ENCODE measurements around the gene IDH3G.

The IDH3G gene

GRCh38 chrX:153784325-153784967, 9.7 kb downstream of the IDH3G start:
- DNase-seq, result no peak

DNA sequence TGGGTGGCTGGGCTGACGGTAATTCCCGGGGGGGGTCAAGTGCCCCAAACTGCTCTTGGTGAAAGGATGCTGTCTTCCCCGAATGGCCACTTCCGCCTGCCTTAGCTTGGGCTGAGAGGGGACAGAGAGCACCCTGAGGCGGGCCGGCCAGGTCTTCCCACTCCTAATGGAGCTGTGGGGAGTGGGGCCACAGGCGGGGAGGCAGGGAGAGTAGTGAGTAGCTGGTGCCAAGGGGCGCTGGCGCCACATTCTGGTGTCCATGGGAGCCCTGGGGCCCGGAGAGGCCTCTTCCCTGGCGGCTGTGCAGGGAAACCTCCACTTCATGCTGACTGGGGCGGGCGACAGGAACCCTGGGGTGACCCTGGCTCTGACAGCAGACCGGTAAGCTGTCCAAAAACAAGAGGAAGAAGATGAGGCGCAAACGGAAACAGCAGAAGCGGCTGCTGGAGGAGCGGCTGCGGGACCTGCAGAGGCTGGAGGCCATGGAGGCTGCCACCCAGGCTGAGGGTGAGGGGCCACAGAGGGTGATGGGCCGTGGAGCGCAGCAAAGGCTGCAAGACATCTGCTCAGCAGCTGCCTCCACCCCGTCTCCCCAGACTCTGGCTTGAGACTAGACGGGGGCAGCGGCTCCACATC, 10.7 kb downstream of the IDH3G start:
- DNase-seq, result no peak

GRCh38 chrX:153782871-153783270, 11.3 kb downstream of the IDH3G start:
- no peak for DNase-seq

- DNase-seq, result no peak
Measured at GRCh38 chrX:153782313-153782712, 11.9 kb downstream of the IDH3G start.

- DNase-seq, result no peak
Measured at GRCh38 chrX:153781428-153782047, 12.6 kb downstream of the IDH3G start.

- no peak for DNase-seq
Measured at GRCh38 chrX:153780678-153781427, 13.3 kb downstream of the IDH3G start, which contains the start of gene SRPK3. Gene SRPK3 (plus strand): TSS chrX:153781041. CDS start chrX:153781087, 46 bp downstream.

- DNase-seq, result no peak
Measured at GRCh38 chrX:153779891-153780677, 14.1 kb downstream of the IDH3G start.

- no peak for DNase-seq
Measured at GRCh38 chrX:153778684-153779101, 15.5 kb downstream of the IDH3G start.

DNA sequence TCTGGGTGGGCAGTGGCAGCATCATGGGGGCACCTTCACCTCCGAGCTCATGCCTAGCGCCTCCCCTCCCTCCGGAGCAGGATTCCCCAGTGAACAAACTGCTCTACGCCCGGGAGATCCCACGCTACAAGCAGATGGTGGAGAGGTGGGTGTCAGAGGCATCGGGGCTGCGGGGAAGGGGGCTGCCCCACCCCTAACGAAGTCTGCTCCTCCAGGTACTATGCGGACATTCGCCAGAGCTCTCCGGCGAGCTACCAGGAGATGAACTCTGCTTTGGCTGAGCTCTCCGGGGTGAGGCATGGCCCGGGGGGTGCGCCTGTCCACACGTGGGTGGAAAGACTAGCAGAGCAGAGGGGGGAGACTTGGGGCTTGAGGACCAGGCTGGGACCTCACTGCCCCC, 16.0 kb downstream of the IDH3G start:
- DNase-seq, result no peak

DNA sequence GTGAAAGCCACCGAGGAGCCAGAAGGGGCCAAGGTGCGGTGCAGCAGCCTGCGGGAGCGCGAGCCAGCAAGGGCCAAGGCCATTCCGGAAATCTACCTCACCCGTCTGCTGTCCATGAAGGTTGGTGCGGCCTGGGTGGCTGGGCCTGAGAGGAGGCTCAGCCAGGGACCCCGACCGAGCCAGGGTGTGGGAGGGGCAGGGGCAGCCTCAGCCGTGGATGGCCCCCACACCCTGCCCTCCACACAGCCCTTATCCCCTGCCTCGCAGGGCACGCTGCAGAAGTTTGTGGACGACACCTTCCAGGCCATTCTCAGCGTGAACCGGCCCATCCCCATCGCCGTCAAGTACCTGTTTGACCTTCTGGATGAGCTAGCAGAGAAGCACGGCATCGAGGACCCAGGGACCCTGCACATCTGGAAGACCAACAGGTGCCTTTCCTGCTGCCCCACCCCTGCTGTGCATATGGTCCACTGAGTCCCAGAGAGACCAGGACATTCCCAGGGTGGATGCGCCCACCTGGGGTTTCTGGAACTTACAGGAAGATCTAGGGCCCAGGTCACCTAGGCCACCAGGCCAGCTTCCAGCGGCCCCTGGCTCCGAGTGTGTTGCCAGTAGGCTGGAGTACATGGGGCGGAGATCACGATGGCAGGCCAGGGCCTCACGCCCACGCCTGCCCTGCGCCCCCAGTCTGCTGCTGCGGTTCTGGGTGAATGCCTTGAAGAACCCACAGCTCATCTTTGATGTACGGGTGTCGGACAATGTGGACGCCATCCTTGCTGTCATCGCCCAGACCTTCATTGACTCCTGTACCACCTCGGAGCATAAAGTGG, 16.7 kb downstream of the IDH3G start:
- DNase-seq, result no peak

DNA sequence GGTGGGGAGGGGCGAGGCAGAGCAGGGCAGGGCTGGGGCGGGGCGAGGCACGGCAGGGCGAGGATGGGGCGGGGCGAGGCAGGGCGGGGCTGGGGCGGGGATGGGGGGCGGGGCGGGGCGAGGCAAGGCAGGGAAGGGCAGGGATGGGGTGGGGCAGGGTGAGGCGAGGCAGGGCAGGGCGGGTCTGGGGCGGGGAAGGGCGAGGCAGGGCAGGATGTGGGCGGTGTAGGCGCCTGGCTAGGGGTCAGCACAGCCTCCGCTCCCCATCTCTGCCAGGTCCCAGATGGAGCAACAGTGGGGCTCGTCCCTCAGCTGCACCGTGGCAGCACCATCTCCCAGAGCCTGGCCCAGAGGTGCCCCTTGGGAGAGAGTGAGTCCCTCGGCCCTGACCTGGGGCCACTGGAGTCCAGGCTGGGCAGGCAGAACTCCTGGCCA, 17.5 kb downstream of the IDH3G start:
- no peak for DNase-seq

DNA sequence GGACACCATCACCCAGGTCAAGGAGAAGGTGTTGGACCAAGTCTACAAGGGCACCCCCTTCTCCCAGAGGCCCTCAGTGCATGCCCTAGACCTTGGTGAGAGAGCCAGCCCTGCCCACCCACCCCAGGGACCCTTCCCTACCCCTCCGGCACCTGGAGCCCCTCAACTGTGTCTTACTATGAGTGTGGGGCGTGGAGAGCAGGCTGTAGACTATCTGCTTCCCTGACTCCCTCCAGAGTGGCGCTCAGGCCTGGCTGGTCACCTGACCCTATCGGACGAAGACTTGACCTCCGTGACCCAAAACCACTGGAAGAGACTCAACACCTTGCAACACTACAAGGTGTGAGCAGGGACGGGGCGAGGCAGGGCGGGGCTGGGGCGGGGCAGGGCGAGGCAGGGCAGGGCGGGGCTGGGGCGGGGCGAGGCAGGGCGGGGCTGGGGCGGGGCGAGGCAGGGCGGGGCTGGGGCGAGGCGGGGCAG, 18.0 kb downstream of the IDH3G start:
- DNase-seq, result no peak

- no peak for DNase-seq
Measured at GRCh38 chrX:153775293-153776119, 18.7 kb downstream of the IDH3G start.

DNA sequence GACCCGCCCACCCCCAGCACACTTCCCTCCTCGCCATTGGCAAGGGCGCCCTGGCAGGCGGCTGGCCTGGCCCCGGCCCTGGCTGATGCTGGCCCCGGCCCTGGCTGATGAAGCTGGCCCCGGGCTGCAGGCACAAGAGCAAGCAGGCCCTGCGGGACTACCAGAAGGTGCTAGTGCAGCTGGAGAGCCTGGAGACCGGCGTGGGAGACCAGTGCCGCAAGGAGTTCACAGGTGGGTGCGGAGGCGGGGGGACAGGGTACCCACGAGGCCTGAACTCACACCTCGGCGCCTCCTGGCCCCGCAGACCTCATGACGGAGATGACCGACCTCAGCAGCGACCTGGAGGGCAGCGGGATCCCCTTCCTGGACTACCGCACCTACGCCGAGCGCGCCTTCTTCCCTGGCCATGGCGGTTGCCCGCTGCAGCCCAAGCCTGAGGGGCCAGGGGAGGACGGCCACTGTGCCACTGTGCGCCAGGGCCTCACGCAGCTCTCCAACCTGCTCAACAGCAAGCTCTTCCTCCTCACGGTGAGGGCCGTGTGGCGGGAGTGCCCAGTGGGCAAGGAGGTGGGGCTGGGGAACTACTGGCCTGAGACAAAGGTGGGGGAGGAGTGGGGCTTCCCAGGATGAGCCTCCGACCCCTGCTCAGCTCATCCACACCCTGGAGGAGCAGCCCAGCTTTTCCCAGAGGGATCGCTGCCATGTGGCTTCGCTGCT, 19.4 kb downstream of the IDH3G start:
- no peak for DNase-seq

- DNase-seq, result no peak
Measured at GRCh38 chrX:153773741-153774575, 20.2 kb downstream of the IDH3G start.

- no peak for DNase-seq
Measured at GRCh38 chrX:153773218-153773611, 21.0 kb downstream of the IDH3G start.

DNA sequence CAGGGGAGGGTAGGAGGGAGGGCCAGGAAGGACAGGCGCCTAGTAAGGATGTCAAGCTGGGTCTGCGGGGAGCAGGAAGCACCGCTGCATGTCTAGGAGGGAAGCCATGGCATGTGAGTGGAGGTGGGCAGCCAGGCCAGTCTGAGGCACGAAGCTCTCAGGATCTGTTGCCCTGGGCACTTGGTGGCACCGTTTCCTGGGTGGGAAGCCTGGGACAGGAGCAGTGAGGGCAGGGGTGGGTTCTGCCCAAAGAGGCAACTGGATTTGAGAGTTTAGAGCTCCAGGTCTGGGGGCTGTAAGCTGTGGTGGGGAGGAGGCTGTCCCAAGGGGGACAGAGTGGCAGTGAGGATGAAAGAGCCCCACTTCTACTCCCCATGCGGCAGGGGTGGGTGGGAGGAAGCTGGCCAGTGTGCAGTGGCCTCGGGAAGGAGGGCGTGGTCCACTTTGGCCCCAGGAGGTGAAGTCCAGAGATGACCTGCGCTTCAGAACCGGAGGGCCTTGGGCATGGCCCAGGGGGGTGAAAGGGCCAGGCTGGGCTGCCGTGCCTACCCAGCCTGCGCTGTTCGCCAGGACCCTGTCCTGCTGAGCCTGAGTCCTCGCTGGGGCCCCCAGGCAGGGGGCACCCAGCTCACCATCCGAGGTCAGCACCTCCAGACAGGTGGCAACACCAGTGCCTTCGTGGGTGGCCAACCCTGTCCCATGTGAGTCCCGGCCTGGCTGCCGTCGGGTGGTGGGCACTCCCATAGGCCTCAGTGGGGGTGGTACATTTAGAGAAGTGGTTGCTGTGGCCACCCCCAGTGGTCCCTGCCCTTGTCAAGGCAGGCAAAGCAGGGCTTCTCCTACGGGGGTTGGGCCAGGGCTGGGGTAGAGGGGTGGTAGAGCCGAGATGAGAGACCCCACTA, 21.6 kb downstream of the IDH3G start:
- DNase-seq, result no peak

All from cortex of kidney (tissue), 1 donor.